ENCODE results near the gene TRABD2B. TPM values are rescaled to one million over a fixed set of nuclear protein-coding genes. Genes with fewer than 3 reads are reported as not detected.

The TRABD2B gene
- total and polyA plus RNA-seq, 2 donors from 2014 or later: 19.8 to 62.0 TPM

GRCh38 chr1:47780469-47780995 is 216.7 kb downstream of the TRABD2B start:
- H3K9ac ChIP-seq (ENCODE audit: low read length in 3 of 3): no peak overlapping the region
- H3K4me1 ChIP-seq (ENCODE audit: control insufficient read depth in 2 of 3, insufficient read depth in 2 of 3, low read depth in 1 of 3, low read length in 3 of 3): peaks cover 0 to 5% (median 0%) of the 10 kb centered on the region in 3 donors
- no peaks in the 10 kb centered on the region for H3K27me3 ChIP-seq (ENCODE audit: control insufficient read depth, insufficient read depth, low read length)
- intact Hi-C loops (cut with DNase I): no loop called here
- H3K4me3 ChIP-seq (ENCODE audit: low read length in 3 of 3): no peak overlapping the region
- H3K27ac ChIP-seq (ENCODE audit: low read depth in 2 of 2, low read length in 2 of 2): no peak overlapping the region
- no peak for DNase-seq
- FAIRE-seq: no peak
- TF ChIP-seq, protein P1, sequence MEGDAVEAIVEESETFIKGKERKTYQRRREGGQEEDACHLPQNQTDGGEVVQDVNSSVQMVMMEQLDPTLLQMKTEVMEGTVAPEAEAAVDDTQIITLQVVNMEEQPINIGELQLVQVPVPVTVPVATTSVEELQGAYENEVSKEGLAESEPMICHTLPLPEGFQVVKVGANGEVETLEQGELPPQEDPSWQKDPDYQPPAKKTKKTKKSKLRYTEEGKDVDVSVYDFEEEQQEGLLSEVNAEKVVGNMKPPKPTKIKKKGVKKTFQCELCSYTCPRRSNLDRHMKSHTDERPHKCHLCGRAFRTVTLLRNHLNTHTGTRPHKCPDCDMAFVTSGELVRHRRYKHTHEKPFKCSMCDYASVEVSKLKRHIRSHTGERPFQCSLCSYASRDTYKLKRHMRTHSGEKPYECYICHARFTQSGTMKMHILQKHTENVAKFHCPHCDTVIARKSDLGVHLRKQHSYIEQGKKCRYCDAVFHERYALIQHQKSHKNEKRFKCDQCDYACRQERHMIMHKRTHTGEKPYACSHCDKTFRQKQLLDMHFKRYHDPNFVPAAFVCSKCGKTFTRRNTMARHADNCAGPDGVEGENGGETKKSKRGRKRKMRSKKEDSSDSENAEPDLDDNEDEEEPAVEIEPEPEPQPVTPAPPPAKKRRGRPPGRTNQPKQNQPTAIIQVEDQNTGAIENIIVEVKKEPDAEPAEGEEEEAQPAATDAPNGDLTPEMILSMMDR (IDR thresholded peaks at IDR 0.05; ENCODE audit: borderline replicate concordance, extremely low read depth, insufficient read depth): no peak
- no peaks in the 10 kb centered on the region for H3K9me3 ChIP-seq (ENCODE audit: control insufficient read depth in 2 of 3, insufficient read depth in 1 of 3, low read length in 3 of 3)
- H3K36me3 ChIP-seq (ENCODE audit: control insufficient read depth in 2 of 3, insufficient read depth in 3 of 3, low read length in 3 of 3): peaks cover 0 to 27% (median 9%) of the 10 kb centered on the region in 3 donors

DNA sequence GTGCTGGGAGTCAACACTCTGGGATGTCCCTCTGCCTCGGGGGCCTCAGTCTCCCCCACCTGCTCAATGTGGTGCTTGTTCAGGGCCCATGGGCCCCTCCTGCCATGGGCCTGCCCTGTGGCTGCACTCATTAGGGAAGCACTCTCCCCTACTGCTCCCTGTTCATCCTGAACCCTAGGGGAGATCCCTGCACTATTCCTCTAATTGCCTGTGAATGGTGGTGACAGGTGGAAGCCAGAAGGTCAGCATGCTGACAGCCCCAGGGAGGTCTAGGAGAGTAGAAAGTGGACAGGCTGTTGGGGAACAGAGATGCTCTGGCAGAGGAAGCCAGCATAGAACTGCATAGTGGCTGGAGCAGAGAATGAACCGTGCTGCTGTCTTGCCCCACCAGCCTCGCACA is 217.6 kb downstream of the TRABD2B start:
- Histone ChIP-seq H3K9me3 (ENCODE audit: control insufficient read depth in 2 of 3, insufficient read depth in 1 of 3, low read length in 3 of 3) (no peaks in the 10 kb centered on the region), H3K36me3 (ENCODE audit: control insufficient read depth in 2 of 3, insufficient read depth in 3 of 3, low read length in 3 of 3) (peaks cover 0 to 31% (median 10%) of the 10 kb centered on the region in 3 donors), H3K4me1 (ENCODE audit: control insufficient read depth in 2 of 3, insufficient read depth in 2 of 3, low read depth in 1 of 3, low read length in 3 of 3) (peaks cover 0 to 2% (median 0%) of the 10 kb centered on the region in 3 donors), H3K9ac (ENCODE audit: low read length in 3 of 3) (no peak overlapping the region), H3K27ac (ENCODE audit: low read depth in 2 of 2, low read length in 2 of 2) (no peak overlapping the region), H3K27me3 (ENCODE audit: control insufficient read depth, insufficient read depth, low read length) (no peaks in the 10 kb centered on the region), H3K4me3 (ENCODE audit: low read length in 3 of 3) (no peak overlapping the region)
- TF ChIP-seq, protein P1 (IDR thresholded peaks at IDR 0.05; ENCODE audit: borderline replicate concordance, extremely low read depth, insufficient read depth): no peak
- no peak for FAIRE-seq
- intact Hi-C loops (cut with DNase I): no loop called here
- no peak for DNase-seq

- Histone ChIP-seq H3K27ac (ENCODE audit: low read depth in 2 of 2, low read length in 2 of 2) (no peak overlapping the region), H3K27me3 (ENCODE audit: control insufficient read depth, insufficient read depth, low read length) (no peaks in the 10 kb centered on the region), H3K36me3 (ENCODE audit: control insufficient read depth in 2 of 3, insufficient read depth in 3 of 3, low read length in 3 of 3) (peaks cover 0 to 35% (median 12%) of the 10 kb centered on the region in 3 donors), H3K4me3 (ENCODE audit: low read length in 3 of 3) (no peak overlapping the region), H3K9ac (ENCODE audit: low read length in 3 of 3) (no peak overlapping the region), H3K4me1 (ENCODE audit: control insufficient read depth in 2 of 3, insufficient read depth in 2 of 3, low read depth in 1 of 3, low read length in 3 of 3) (peaks cover 0 to 2% (median 0%) of the 10 kb centered on the region in 3 donors), H3K9me3 (ENCODE audit: control insufficient read depth in 2 of 3, insufficient read depth in 1 of 3, low read length in 3 of 3) (no peaks in the 10 kb centered on the region)
- TF ChIP-seq, protein P1 (IDR thresholded peaks at IDR 0.05; ENCODE audit: borderline replicate concordance, extremely low read depth, insufficient read depth): no peak
- no peak for DNase-seq
- no peak for FAIRE-seq
- intact Hi-C loops (cut with DNase I): no loop called here
Observed at GRCh38 chr1:47778280-47778679, 218.9 kb downstream of the TRABD2B start.

DNA sequence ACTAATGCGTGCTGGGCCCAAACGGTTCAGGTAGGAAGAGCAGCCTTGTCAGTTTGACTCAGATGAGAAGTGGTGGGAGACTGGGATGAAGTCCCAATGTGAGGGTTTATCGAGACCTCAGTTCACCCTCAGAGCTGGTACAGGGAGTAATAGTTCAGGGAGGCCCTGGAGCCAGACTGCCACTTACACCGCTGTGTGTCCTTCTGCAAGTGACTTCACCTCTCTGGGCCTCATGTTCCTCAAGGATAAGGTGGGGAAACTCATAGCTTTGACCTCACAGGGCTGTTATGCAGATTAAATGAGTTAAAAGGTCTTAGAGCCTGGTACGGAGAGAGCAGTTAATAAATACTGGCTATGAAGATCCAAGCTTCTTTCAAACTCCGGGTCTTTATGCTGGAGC is 219.9 kb downstream of the TRABD2B start:
- no peaks in the 10 kb centered on the region for H3K9me3 ChIP-seq (ENCODE audit: control insufficient read depth in 2 of 3, insufficient read depth in 1 of 3, low read length in 3 of 3)
- H3K36me3 ChIP-seq (ENCODE audit: control insufficient read depth in 2 of 3, insufficient read depth in 3 of 3, low read length in 3 of 3): peaks cover 0 to 39% (median 12%) of the 10 kb centered on the region in 3 donors
- H3K27me3 ChIP-seq (ENCODE audit: control insufficient read depth, insufficient read depth, low read length): no peaks in the 10 kb centered on the region
- intact Hi-C loops (cut with DNase I): no loop called here
- DNase-seq (no peak), FAIRE-seq (no peak)
- H3K4me1 ChIP-seq (ENCODE audit: control insufficient read depth in 2 of 3, insufficient read depth in 2 of 3, low read depth in 1 of 3, low read length in 3 of 3): peaks cover 0 to 2% (median 0%) of the 10 kb centered on the region in 3 donors
- TF ChIP-seq, protein P1 (IDR thresholded peaks at IDR 0.05; ENCODE audit: borderline replicate concordance, extremely low read depth, insufficient read depth): no peak
- no peak overlapping the region for H3K27ac ChIP-seq (ENCODE audit: low read depth in 2 of 2, low read length in 2 of 2)
- no peak overlapping the region for H3K9ac ChIP-seq (ENCODE audit: low read length in 3 of 3)
- H3K4me3 ChIP-seq (ENCODE audit: low read length in 3 of 3): no peak overlapping the region

All from kidney (tissue), 14 donors.